Activated CD4-positive, alpha-beta T cell treated with anti-CD3 and anti-CD28 coated beads for 36 hours (primary cell): ENCODE measurements around the gene CASKIN2. TPM values are rescaled to one million over a fixed set of nuclear protein-coding genes. Genes with fewer than 3 reads are reported as not detected.

Experiments
- ATAC-seq: fragments of 200-7000 bp; cut with Tn5 transposase; one replicate; pipeline ENCODE4 v1.10.0; 2021; ENCODE audit warnings: mild to moderate bottlenecking, moderate library complexity
- CTCF ChIA-PET: fragments of 350-600 bp; sonication (Branson Sonifier 250); formaldehyde crosslinking; loops from one replicate; lab custom pipeline; 2021; ENCODE audit warnings: antibody characterized with exemption; lab: Charles Lee
- POLR2A ChIA-PET: fragments of 350-600 bp; sonication (Branson Sonifier 250); formaldehyde crosslinking; loops from one replicate; lab custom pipeline; 2021; ENCODE audit warnings: antibody characterized with exemption, inconsistent platforms; lab: Charles Lee
- DNase-seq: peaks from one replicate; pipeline ENCODE4 v3.0.0-alpha.2; 2020
- H3K27ac Mint-ChIP-seq: one replicate; pipeline ENCODE4 v1.8.0; 2021; ENCODE audit warnings: mixed read lengths
- H3K27me3 Mint-ChIP-seq: one replicate; pipeline ENCODE4 v1.8.0; 2021; ENCODE audit warnings: mixed read lengths
- H3K36me3 Mint-ChIP-seq: one replicate; pipeline ENCODE4 v1.8.0; 2021; ENCODE audit warnings: low read depth, mixed read lengths
- H3K4me1 Mint-ChIP-seq: one replicate; pipeline ENCODE4 v1.8.0; 2021; ENCODE audit warnings: mixed read lengths
- H3K4me3 Mint-ChIP-seq: one replicate; pipeline ENCODE4 v1.8.0; 2021; ENCODE audit warnings: mild to moderate bottlenecking, moderate library complexity, mixed read lengths
- H3K9me3 Mint-ChIP-seq: one replicate; pipeline ENCODE4 v1.8.0; 2021; ENCODE audit warnings: low read depth, mixed read lengths
- intact Hi-C, 2 experiments: fragments of 100-400 bp; cut with DNase I in 1 of 2; cut with micrococcal nuclease in 1 of 2; formaldehyde crosslinking; loops; one replicate each; pipeline versions ENCODE4 v1.14.2 to v1.15.1; 2022 to 2024; cut with DNase I, micrococcal nuclease
- total RNA-seq, 2 experiments: library from RNA; stranded (reverse); gene quantifications; one replicate each; pipeline ENCODE4 v1.2.3, GENCODE V29; 2021

Gene CASKIN2
- total RNA-seq, 2 experiments from 2014 or later: 2.9 to 3.0 TPM

DNA sequence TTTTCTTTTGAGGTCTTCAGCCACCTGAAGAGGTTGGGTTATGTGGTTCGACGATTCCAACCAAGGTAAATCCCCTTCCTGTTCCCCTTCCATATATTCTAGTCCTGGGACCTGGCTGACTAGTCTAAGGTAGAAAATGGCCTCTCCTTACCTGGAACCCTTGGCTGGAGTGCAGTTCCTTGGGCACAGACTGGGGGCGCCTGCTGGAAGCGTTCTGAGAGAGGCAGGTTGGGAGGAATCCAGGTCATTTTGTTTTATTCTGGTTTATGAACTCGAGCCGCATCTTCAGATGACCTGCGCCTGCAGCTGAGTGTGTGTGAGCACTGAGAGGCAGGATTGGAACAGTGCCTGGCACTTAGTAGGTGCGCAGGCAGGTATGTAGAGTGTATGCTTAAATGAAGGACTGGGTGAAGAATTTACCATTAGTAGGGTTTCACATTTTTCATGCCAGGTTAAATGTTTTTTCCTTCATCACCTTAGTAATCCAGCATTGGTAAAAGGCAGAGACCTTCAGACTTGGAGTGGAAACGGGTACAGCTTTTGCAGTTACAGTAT, 3.7 kb upstream of the CASKIN2 start:
- peaks cover 1% of the 10 kb centered on the region for H3K27me3 Mint-ChIP-seq
- no peak overlapping the region for H3K27ac Mint-ChIP-seq
- no peak for ATAC-seq
- intact Hi-C loops: loop anchor here (5.0 to 10.0 kb wide), 5 partner anchors 254 to 742 kb away; partner anchors contain the start of genes GGA3 (in 1 of the 2), MRPS7 (in 1 of the 2) and NAT9 (in 1 of the 2)
- POLR2A ChIA-PET: interaction anchor here (0.7 kb wide), 1 partner anchor 177 kb away, joined by 4 read pairs; no protein-coding TSS in a partner anchor
- H3K4me3 Mint-ChIP-seq: no peak overlapping the region
- peaks cover 33% of the 10 kb centered on the region for H3K36me3 Mint-ChIP-seq
- H3K4me1 Mint-ChIP-seq: peaks cover 22% of the 10 kb centered on the region
- CTCF ChIA-PET: interaction anchor here (0.6 to 2.9 kb wide), 7 partner anchors 16 to 375 kb away, joined by 3 to 13 read pairs (median 3); partner anchors contain the start of gene SMIM5
- H3K9me3 Mint-ChIP-seq: no peaks in the 10 kb centered on the region
- DNase-seq: no peak

GRCh38 chr17:75518201-75518600, 2.9 kb upstream of the CASKIN2 start:
- Mint-ChIP-seq H3K27ac (peak overlapping the region; percentile 53), H3K4me3 (peak overlapping the region; percentile 85), H3K9me3 (no peaks in the 10 kb centered on the region), H3K36me3 (peaks cover 33% of the 10 kb centered on the region), H3K4me1 (peaks cover 22% of the 10 kb centered on the region), H3K27me3 (peaks cover 3% of the 10 kb centered on the region)
- DNase-seq (peak; percentile 35), ATAC-seq (no peak)
- intact Hi-C loops: loop anchor here (5.0 to 10.0 kb wide), 5 partner anchors 253 to 741 kb away; partner anchors contain the start of genes GGA3 (in 1 of the 2), MRPS7 (in 1 of the 2) and NAT9 (in 1 of the 2)
- CTCF ChIA-PET: interaction anchor here (0.5 to 2.9 kb wide), 9 partner anchors 17 to 376 kb away, joined by 3 to 13 read pairs (median 3); partner anchors contain the start of gene SMIM5
- POLR2A ChIA-PET: no interaction called here

DNA sequence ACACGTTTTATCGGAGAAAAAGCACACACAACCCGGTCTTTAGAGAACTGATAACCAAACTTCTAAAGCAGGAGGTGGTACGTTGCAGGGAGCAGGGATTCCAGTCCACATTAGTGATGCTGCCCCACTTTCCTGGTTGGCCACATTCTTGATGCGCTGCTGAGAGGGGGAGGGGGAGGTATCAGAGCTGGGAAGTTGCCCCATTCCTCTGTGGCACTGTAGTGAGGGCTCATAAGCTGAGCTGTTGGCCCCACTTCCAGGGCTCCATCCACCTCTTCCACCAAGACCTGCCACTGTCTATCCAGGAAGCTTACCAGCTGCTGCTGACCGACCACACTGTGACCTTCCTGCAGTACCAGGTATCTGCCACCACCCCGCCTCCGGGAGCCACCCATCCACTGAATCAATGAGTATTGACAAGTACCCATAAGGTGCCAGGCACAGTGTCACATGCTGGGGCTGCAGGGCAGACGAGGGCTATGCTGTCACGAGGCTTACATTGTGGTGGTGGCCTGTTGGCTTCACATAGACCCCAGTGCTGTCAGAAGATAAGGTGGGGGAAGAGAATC, 2.0 kb upstream of the CASKIN2 start:
- Mint-ChIP-seq H3K27ac (peak overlapping the region; percentile 51), H3K4me1 (peaks cover 22% of the 10 kb centered on the region), H3K4me3 (peak overlapping the region; percentile 85), H3K27me3 (peaks cover 3% of the 10 kb centered on the region), H3K9me3 (no peaks in the 10 kb centered on the region), H3K36me3 (peaks cover 31% of the 10 kb centered on the region)
- POLR2A ChIA-PET: interaction anchor here (1.4 kb wide), 1 partner anchor 8 kb away, joined by 6 read pairs; the partner anchor contains the start of gene LLGL2
- CTCF ChIA-PET: interaction anchor here (0.7 to 2.9 kb wide), 8 partner anchors 8 to 228 kb away, joined by 3 to 13 read pairs (median 6); partner anchors contain the start of genes LLGL2 and SLC25A19
- no peak for ATAC-seq
- DNase-seq: peak; percentile 69
- intact Hi-C loops: loop anchor here (1.0 to 10.0 kb wide), 7 partner anchors 8 to 740 kb away; partner anchors contain the start of genes GGA3 (in 2 of the 2), MRPS7 (in 2 of the 2), LLGL2 (in 1 of the 2) and NAT9 (in 1 of the 2)

DNA sequence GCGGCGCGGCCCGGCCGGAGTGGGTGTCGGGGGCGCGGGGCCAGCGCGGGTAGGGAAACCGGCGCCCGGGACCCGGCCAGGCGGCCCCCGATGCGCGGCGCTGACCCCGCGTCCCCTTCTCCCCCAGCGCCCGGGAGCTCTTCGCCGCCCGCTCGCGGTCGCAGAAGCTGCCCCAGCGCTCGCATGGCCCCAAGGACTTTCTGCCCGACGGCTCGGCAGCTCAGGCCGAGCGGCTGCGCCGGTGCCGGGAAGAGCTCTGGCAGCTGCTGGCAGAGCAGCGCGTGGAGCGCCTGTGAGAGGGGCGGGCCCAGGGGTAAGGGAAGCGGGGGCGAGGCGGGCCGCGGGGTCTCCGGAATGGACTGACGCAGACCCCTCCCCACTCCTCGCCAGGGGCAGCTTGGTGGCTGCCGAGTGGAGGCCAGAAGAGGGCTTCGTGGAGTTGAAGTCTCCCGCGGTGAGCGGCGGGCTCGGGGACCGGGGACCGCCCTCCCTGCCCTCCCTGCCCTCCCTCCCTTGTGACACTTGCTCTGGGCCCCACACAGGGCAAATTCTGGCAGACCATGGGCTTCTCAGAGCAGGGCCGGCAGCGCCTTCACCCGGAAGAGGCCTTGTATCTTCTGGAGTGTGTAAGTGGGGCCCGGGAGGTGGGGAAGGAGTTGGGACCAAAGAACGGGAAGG, 1.4 kb upstream of the CASKIN2 start:
- Mint-ChIP-seq H3K4me1 (peaks cover 22% of the 10 kb centered on the region), H3K27ac (peak overlapping the region; percentile 51), H3K36me3 (peaks cover 27% of the 10 kb centered on the region), H3K4me3 (peak overlapping the region; percentile 85), H3K27me3 (peaks cover 3% of the 10 kb centered on the region), H3K9me3 (no peaks in the 10 kb centered on the region)
- ChIA-PET CTCF (interaction anchor here (0.6 to 2.9 kb wide), 20 partner anchors 8 to 777 kb away, joined by 3 to 13 read pairs (median 4); partner anchors contain the start of genes LLGL2 and SLC25A19), POLR2A (interaction anchor here (0.5 to 1.4 kb wide), 4 partner anchors 8 to 1574 kb away, joined by 3 to 6 read pairs (median 5); partner anchors contain the start of genes GGA3, LLGL2 and MRPS7)
- intact Hi-C loops: loop anchor here (1.0 to 10.0 kb wide), 18 partner anchors 9 to 985 kb away; partner anchors contain the start of genes GGA3 (in 2 of the 2), LLGL2 (in 2 of the 2), MRPS7 (in 2 of the 2) and GRB2 (in 1 of the 2)
- ATAC-seq (peak; percentile 10), DNase-seq (peak; percentile 62)

DNA sequence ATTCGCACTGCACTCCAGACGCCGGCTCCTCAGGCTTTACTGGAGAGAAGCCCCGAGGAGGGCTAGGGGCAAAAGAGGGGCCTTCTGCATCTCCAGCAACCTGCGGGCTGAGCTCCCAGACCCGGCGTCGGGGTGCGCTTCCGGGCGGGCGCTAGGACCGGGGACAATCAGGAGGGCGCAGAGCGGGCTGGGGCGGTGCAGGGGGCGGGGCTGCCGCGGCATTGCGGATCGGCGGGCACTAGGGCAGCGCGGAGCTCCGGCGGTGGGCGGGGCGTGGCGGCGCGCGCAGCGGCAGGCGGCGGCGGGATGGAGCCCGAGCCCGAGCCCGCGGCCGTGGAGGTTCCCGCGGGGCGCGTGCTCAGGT, 900 bp upstream of the CASKIN2 start, which contains the start of gene TSEN54:
TSEN54 (plus strand) TSS at position 274 of the 364 bp plus-strand sequence; CDS start at position 307, 33 bp downstream.
- ATAC-seq (peak; percentile 88), DNase-seq (peak; percentile 98)
- peaks cover 3% of the 10 kb centered on the region for H3K27me3 Mint-ChIP-seq
- ChIA-PET POLR2A (interaction anchor here (0.5 to 1.4 kb wide), 4 partner anchors 9 to 1574 kb away, joined by 3 to 6 read pairs (median 5); partner anchors contain the start of genes GGA3, LLGL2 and MRPS7), CTCF (interaction anchor here (0.6 to 2.9 kb wide), 20 partner anchors 9 to 776 kb away, joined by 3 to 13 read pairs (median 4); partner anchors contain the start of genes LLGL2 and SLC25A19)
- H3K36me3 Mint-ChIP-seq: peaks cover 25% of the 10 kb centered on the region
- intact Hi-C loops: loop anchor here (1.0 to 10.0 kb wide), 18 partner anchors 9 to 985 kb away; partner anchors contain the start of genes GGA3 (in 2 of the 2), MRPS7 (in 2 of the 2), GRB2 (in 1 of the 2) and JPT1 (in 1 of the 2)
- H3K27ac Mint-ChIP-seq: peak within 1 kb of the TSS; percentile 51
- H3K4me3 Mint-ChIP-seq: peak within 1 kb of the TSS; percentile 85
- no peaks in the 10 kb centered on the region for H3K9me3 Mint-ChIP-seq
- H3K4me1 Mint-ChIP-seq: peaks cover 22% of the 10 kb centered on the region

- intact Hi-C loops: loop anchor here (1.0 to 10.0 kb wide), 7 partner anchors 89 to 738 kb away; partner anchors contain the start of genes GGA3 (in 1 of the 2), MRPS7 (in 1 of the 2), NAT9 (in 1 of the 2) and RECQL5 (in 1 of the 2)
- POLR2A ChIA-PET: no interaction called here
- H3K27ac Mint-ChIP-seq: no peak overlapping the region
- peaks cover 18% of the 10 kb centered on the region for H3K36me3 Mint-ChIP-seq
- ATAC-seq: no peak
- H3K4me3 Mint-ChIP-seq: peak overlapping the region; percentile 68
- H3K27me3 Mint-ChIP-seq: peaks cover 3% of the 10 kb centered on the region
- CTCF ChIA-PET: interaction anchor here (1.2 kb wide), 1 partner anchor 20 kb away, joined by 3 read pairs; no protein-coding TSS in a partner anchor
- peaks cover 22% of the 10 kb centered on the region for H3K4me1 Mint-ChIP-seq
- no peaks in the 10 kb centered on the region for H3K9me3 Mint-ChIP-seq
- peak; percentile 26 for DNase-seq
These were observed 330 bp downstream of the CASKIN2 start for GRCh38 chr17:75514919-75515495.

GRCh38 chr17:75514299-75514918, 928 bp downstream of the CASKIN2 start:
- POLR2A ChIA-PET: interaction anchor here (0.5 kb wide), 1 partner anchor 97 kb away, joined by 4 read pairs; no protein-coding TSS in a partner anchor
- CTCF ChIA-PET: interaction anchor here (0.5 to 1.2 kb wide), 3 partner anchors 13 to 58 kb away, joined by 3 to 5 read pairs (median 3); partner anchors contain the start of gene TMEM94
- DNase-seq (peak; percentile 35), ATAC-seq (no peak)
- Mint-ChIP-seq H3K4me1 (peaks cover 22% of the 10 kb centered on the region), H3K27me3 (peaks cover 3% of the 10 kb centered on the region), H3K4me3 (peak overlapping the region; percentile 47), H3K36me3 (peaks cover 14% of the 10 kb centered on the region), H3K27ac (no peak overlapping the region), H3K9me3 (no peaks in the 10 kb centered on the region)
- intact Hi-C loops: loop anchor here in 1 of 2 experiments (2.0 to 10.0 kb wide), 2 partner anchors 152 to 250 kb away; partner anchors contain the start of genes GGA3, MRPS7, RECQL5 and SAP30BP

DNA sequence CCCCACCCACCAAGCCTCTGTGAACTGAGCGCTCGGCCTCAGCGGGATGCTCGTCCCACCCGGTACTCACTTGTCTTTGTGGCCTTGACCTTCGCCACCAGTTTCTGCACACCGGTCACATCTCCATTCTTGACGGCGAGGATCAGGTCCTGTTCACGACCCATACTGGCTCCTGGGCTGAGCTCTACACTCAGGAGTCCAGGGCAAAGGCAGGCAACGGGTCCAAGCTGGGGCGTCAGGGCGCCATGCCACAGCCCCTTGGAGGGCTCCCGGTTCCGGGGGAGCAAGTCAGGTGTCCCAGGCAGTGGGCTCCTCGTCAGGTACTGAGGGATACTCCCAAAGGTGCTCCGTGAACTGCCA, 1.7 kb downstream of the CASKIN2 start:
- Mint-ChIP-seq H3K4me3 (no peak overlapping the region), H3K27ac (no peak overlapping the region), H3K27me3 (peaks cover 3% of the 10 kb centered on the region), H3K4me1 (peaks cover 15% of the 10 kb centered on the region), H3K9me3 (no peaks in the 10 kb centered on the region), H3K36me3 (peaks cover 12% of the 10 kb centered on the region)
- DNase-seq (no peak), ATAC-seq (no peak)
- intact Hi-C loops: loop anchor here in 1 of 2 experiments (10.0 kb wide), 1 partner anchor 249 kb away; the partner anchor contains the start of genes GGA3 and MRPS7
- ChIA-PET POLR2A (interaction anchor here (0.5 kb wide), 1 partner anchor 97 kb away, joined by 4 read pairs; no protein-coding TSS in a partner anchor), CTCF (interaction anchor here (1.0 to 1.2 kb wide), 3 partner anchors 14 to 87 kb away, joined by 3 to 5 read pairs (median 4); no protein-coding TSS in a partner anchor)

- H3K4me3 Mint-ChIP-seq: no peak overlapping the region
- H3K27me3 Mint-ChIP-seq: peaks cover 3% of the 10 kb centered on the region
- H3K9me3 Mint-ChIP-seq: no peaks in the 10 kb centered on the region
- no peak for ATAC-seq
- H3K36me3 Mint-ChIP-seq: peaks cover 7% of the 10 kb centered on the region
- POLR2A ChIA-PET: interaction anchor here (0.6 kb wide), 1 partner anchor 263 kb away, joined by 3 read pairs; no protein-coding TSS in a partner anchor
- CTCF ChIA-PET: interaction anchor here (0.7 to 1.2 kb wide), 3 partner anchors 14 to 208 kb away, joined by 3 to 5 read pairs (median 4); no protein-coding TSS in a partner anchor
- DNase-seq: no peak
- intact Hi-C loops: loop anchor here in 1 of 2 experiments (10.0 kb wide), 1 partner anchor 248 kb away; the partner anchor contains the start of genes GGA3 and MRPS7
- H3K4me1 Mint-ChIP-seq: peaks cover 9% of the 10 kb centered on the region
- no peak overlapping the region for H3K27ac Mint-ChIP-seq
These were observed 2.3 kb downstream of the CASKIN2 start for GRCh38 chr17:75512926-75513640.
